ENCODE results near the gene ZEB2. TPM values are rescaled to one million over a fixed set of nuclear protein-coding genes. Genes with fewer than 3 reads are reported as not detected.

ZEB2 gene
- total and polyA plus RNA-seq, 9 donors = 55.3 to 250 (median 174) TPM

- Histone ChIP-seq H3K4me1 (ENCODE audit: insufficient read depth) (peaks cover 3% of the 10 kb centered on the region), H3K9me3 (no peaks in the 10 kb centered on the region), H3K27ac (no peak overlapping the region), H3K4me3 (no peak overlapping the region), H3K27me3 (no peaks in the 10 kb centered on the region), H3K36me3 (no peaks in the 10 kb centered on the region)
- WGBS, 3 donors = 95 to 98% (median 97%) methylated on average over 4 of the region's 4 CpGs
- TF ChIP-seq POLR2A (IDR thresholded peaks at IDR 0.05) (no peak), EP300 (IDR thresholded peaks at IDR 0.05) (no peak)
- TF ChIP-seq, protein P1, sequence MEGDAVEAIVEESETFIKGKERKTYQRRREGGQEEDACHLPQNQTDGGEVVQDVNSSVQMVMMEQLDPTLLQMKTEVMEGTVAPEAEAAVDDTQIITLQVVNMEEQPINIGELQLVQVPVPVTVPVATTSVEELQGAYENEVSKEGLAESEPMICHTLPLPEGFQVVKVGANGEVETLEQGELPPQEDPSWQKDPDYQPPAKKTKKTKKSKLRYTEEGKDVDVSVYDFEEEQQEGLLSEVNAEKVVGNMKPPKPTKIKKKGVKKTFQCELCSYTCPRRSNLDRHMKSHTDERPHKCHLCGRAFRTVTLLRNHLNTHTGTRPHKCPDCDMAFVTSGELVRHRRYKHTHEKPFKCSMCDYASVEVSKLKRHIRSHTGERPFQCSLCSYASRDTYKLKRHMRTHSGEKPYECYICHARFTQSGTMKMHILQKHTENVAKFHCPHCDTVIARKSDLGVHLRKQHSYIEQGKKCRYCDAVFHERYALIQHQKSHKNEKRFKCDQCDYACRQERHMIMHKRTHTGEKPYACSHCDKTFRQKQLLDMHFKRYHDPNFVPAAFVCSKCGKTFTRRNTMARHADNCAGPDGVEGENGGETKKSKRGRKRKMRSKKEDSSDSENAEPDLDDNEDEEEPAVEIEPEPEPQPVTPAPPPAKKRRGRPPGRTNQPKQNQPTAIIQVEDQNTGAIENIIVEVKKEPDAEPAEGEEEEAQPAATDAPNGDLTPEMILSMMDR (IDR thresholded peaks at IDR 0.05) = no peak
- intact Hi-C loops (cut with DNase I) = loop anchor here in 1 of 4 donors (10.0 kb wide), 1 partner anchor 90 kb away; no protein-coding TSS in a partner anchor
- no peak for DNase-seq
Observed at GRCh38 chr2:144424559-144425240, 95.2 kb downstream of the ZEB2 start.

DNA sequence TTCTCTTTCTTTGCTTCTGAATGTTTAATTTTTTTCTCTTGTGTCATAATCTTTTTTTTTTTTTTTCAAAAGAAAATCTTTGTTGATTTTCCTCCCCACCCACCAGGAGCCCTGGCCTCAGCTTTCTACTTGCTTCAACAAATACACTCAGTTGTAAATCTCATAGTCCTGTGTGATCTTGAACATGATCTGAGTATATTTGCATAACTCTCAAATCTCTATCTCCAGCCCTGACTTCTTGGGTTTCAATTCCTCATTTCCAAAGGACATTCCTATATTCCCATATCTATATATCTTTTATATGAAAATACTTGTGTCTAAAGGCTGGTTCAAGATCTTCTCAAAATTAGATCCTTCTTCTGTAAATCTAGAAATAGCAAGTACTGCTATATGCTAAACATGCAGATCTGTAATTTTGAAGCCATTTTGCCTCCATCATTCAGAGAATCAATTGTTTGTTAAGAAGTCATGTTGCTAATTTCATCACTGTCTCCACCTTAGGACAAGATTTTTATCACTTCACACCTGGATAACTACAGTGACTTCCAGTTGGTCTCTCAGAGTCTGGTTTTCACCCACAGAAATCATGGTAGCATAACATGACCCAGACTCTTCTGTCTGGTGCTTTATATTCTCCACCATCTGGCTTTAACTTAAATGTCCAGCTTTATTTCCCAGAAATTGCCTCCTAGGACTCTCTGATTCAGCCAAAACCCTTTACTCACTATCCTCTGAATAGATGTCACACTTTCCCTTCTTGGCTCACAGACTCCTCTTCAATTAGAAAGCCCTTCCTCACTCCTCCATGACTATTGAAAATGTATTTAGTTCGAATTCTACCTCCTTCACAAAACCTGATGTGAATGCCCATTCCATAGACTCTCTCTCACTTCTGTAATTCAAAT, 98.1 kb downstream of the ZEB2 start:
- no peaks in the 10 kb centered on the region for H3K4me1 ChIP-seq (ENCODE audit: insufficient read depth)
- no peaks in the 10 kb centered on the region for H3K9me3 ChIP-seq
- H3K4me3 ChIP-seq = no peak overlapping the region
- 92 to 97% (median 95%) methylated on average over 1 of the region's 1 CpG for WGBS, 3 donors
- DNase-seq = no peak
- H3K27me3 ChIP-seq = no peaks in the 10 kb centered on the region
- TF ChIP-seq POLR2A (IDR thresholded peaks at IDR 0.05) (no peak), EP300 (IDR thresholded peaks at IDR 0.05) (no peak)
- TF ChIP-seq, protein P1 (IDR thresholded peaks at IDR 0.05) = no peak
- H3K27ac ChIP-seq = no peak overlapping the region
- no peaks in the 10 kb centered on the region for H3K36me3 ChIP-seq
- intact Hi-C loops (cut with DNase I) = loop anchor here in 1 of 4 donors (10.0 kb wide), 1 partner anchor 93 kb away; no protein-coding TSS in a partner anchor

DNA sequence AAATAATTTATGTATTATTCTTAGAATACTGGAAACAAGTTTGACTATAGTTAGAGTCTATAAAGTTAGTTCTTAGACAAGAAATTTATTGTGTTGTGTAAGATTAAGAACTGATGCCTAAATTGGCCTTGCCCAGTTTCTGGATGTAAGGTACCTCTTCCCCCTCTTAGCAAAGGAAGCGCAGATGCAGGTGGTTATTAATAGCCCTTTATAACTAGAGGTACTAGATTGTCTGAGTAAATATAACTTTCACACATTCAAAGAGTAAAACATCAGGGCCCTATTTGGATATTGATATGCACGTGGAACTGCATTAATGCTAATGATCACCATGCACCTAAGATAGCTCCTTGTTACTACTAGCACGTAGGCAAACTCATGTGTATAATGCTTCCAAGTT, 100.7 kb downstream of the ZEB2 start:
- Histone ChIP-seq H3K36me3 (no peaks in the 10 kb centered on the region), H3K4me3 (no peak overlapping the region), H3K4me1 (ENCODE audit: insufficient read depth) (peaks cover 2% of the 10 kb centered on the region), H3K27ac (no peak overlapping the region), H3K9me3 (no peaks in the 10 kb centered on the region), H3K27me3 (no peaks in the 10 kb centered on the region)
- no peak for DNase-seq
- intact Hi-C loops (cut with DNase I) = no loop called here
- WGBS, 3 donors = 96 to 97% (median 97%) methylated on average over 3 of the region's 3 CpGs
- TF ChIP-seq POLR2A (IDR thresholded peaks at IDR 0.05) = no peak
- TF ChIP-seq EP300 (IDR thresholded peaks at IDR 0.05) = no peak
- TF ChIP-seq, protein P1 (IDR thresholded peaks at IDR 0.05) = no peak

GRCh38 chr2:144415386-144415785, 104.5 kb downstream of the ZEB2 start:
- no peak overlapping the region for H3K4me3 ChIP-seq
- WGBS, 3 donors = 68 to 79% (median 75%) methylated on average over 4 of the region's 4 CpGs

More at GRCh38 chr2:144415386-144415785, 104.5 kb downstream of the ZEB2 start:
- TF ChIP-seq EP300 (IDR thresholded peaks at IDR 0.05) = no peak
- TF ChIP-seq, protein P1 (IDR thresholded peaks at IDR 0.05) = no peak
- no peak for TF ChIP-seq POLR2A (IDR thresholded peaks at IDR 0.05)
- no peaks in the 10 kb centered on the region for H3K27me3 ChIP-seq
- no peak for DNase-seq
- peaks cover 5% of the 10 kb centered on the region for H3K4me1 ChIP-seq (ENCODE audit: insufficient read depth)
- no peaks in the 10 kb centered on the region for H3K9me3 ChIP-seq
- intact Hi-C loops (cut with DNase I) = no loop called here
- H3K36me3 ChIP-seq = no peaks in the 10 kb centered on the region
- H3K27ac ChIP-seq = no peak overlapping the region

All from ovary (tissue), 9 donors.